GM23338 (cell line): ENCODE measurements around the gene IER3IP1. TPM values are rescaled to one million over a fixed set of nuclear protein-coding genes. Genes with fewer than 3 reads are reported as not detected.

Source experiments
- ATAC-seq: fragments of 200-7000 bp; cut with Tn5 transposase; 3 replicates; pipeline ENCODE4 v1.9.1; 2020
- DNase-seq: peaks from one replicate; pipeline ENCODE4 v3.0.0-alpha.2; 2015; ENCODE audit warnings: low spot score
- H2AFZ ChIP-seq: fragments of 200-600 bp; sonication (generic); 2 replicates; pipeline ENCODE4 v1.8.0; 2016; ENCODE audit warnings: antibody characterized with exemption, mild to moderate bottlenecking, moderate library complexity
- H3F3A ChIP-seq: fragments of 200-600 bp; sonication (generic); replicated peaks from 2 replicates; pipeline ENCODE4 v1.8.0; 2017; ENCODE audit warnings: antibody characterized with exemption, mixed run types, low read depth
- H3K27ac ChIP-seq: fragments of 200-600 bp; sonication (generic); 2 replicates; pipeline ENCODE4 v1.6.1; 2016; ENCODE audit warnings: low read depth
- H3K27me3 ChIP-seq: fragments of 200-600 bp; sonication (generic); 2 replicates; pipeline ENCODE4 v1.8.0; 2016; ENCODE audit warnings: mild to moderate bottlenecking, mixed run types, moderate library complexity; ENCODE audit not compliant: insufficient read depth
- H3K36me3 ChIP-seq: fragments of 200-600 bp; sonication (generic); 2 replicates; pipeline ENCODE4 v1.8.0; 2016; ENCODE audit warnings: mild to moderate bottlenecking; ENCODE audit not compliant: insufficient read depth
- H3K4me1 ChIP-seq: fragments of 200-600 bp; sonication (generic); 2 replicates; pipeline ENCODE4 v1.8.0; 2016; ENCODE audit warnings: mild to moderate bottlenecking, moderate library complexity; ENCODE audit not compliant: insufficient read depth
- H3K4me2 ChIP-seq: fragments of 200-600 bp; sonication (generic); 2 replicates; pipeline ENCODE4 v1.7.1; 2017; ENCODE audit warnings: mixed run types
- H3K4me3 ChIP-seq: fragments of 200-600 bp; sonication (generic); 2 replicates; pipeline ENCODE4 v1.6.1; 2016; ENCODE audit warnings: mixed run types
- H3K79me2 ChIP-seq: fragments of 200-600 bp; sonication (generic); replicated peaks from 2 replicates; pipeline ENCODE4 v1.8.0; 2017; ENCODE audit warnings: mild to moderate bottlenecking; ENCODE audit not compliant: insufficient read depth
- H3K9me2 ChIP-seq: fragments of 200-600 bp; sonication (generic); 2 replicates; pipeline ENCODE4 v1.8.0; 2017; ENCODE audit not compliant: insufficient read depth
- H4K20me1 ChIP-seq: fragments of 200-600 bp; sonication (generic); replicated peaks from 2 replicates; pipeline ENCODE4 v1.8.0; 2017; ENCODE audit warnings: mild to moderate bottlenecking; ENCODE audit not compliant: insufficient read depth
- H3K27ac Mint-ChIP-seq: 2 replicates; pipeline ENCODE4 v1.8.0; 2020; ENCODE audit warnings: inconsistent platforms, mild to moderate bottlenecking, moderate library complexity, mixed read lengths
- H3K27me3 Mint-ChIP-seq: 3 replicates; pipeline ENCODE4 v1.8.0; 2022; ENCODE audit warnings: low read depth, mild to moderate bottlenecking, moderate library complexity, mixed read lengths, inconsistent platforms; ENCODE audit not compliant: insufficient read depth, poor library complexity
- H3K36me3 Mint-ChIP-seq: 3 replicates; pipeline ENCODE4 v1.8.0; 2021; ENCODE audit warnings: low read depth, mild to moderate bottlenecking, inconsistent platforms, moderate library complexity, mixed read lengths
- H3K4me1 Mint-ChIP-seq: 3 replicates; pipeline ENCODE4 v1.8.0; 2020; ENCODE audit warnings: mild to moderate bottlenecking, inconsistent platforms, mixed read lengths
- H3K4me3 Mint-ChIP-seq: 3 replicates; pipeline ENCODE4 v1.8.0; 2021; ENCODE audit warnings: moderate library complexity, mild to moderate bottlenecking, inconsistent platforms, mixed read lengths
- H3K9me3 Mint-ChIP-seq: 3 replicates; pipeline ENCODE4 v1.8.0; 2020; ENCODE audit warnings: moderate library complexity, mild to moderate bottlenecking, inconsistent platforms, mixed read lengths
- CTCF ChIP-seq, 2 experiments: fragments of 200-600 bp in 1 of 2; sonication (generic) in 1 of 2; conservative IDR thresholded peaks; 2 replicates each; pipeline versions ENCODE4 v1.5.1 to v1.6.1; 2016 to 2017; ENCODE audit warnings: antibody characterized with exemption in 2 of 2, low read depth in 2 of 2, mild to moderate bottlenecking in 2 of 2, moderate library complexity in 1 of 2
- EZH2 ChIP-seq: fragments of 200-600 bp; sonication (generic); IDR thresholded peaks from one replicate; pipeline ENCODE4 v1.8.0; 2017; ENCODE audit warnings: antibody characterized with exemption, mild to moderate bottlenecking, low read depth; ENCODE audit not compliant: unreplicated experiment
- EZH2phosphoT487 ChIP-seq: fragments of 200-600 bp; sonication (generic); IDR thresholded peaks from one replicate; pipeline ENCODE4 v1.8.1; 2018; ENCODE audit warnings: antibody characterized with exemption; ENCODE audit not compliant: unreplicated experiment
- NANOG ChIP-seq: IDR thresholded peaks from 2 replicates; pipeline ENCODE4 v1.6.1; 2016; ENCODE audit warnings: antibody characterized with exemption, borderline replicate concordance
- REST ChIP-seq: IDR thresholded peaks from one replicate; pipeline ENCODE4 v1.6.1; 2018; ENCODE audit warnings: antibody characterized with exemption; ENCODE audit not compliant: unreplicated experiment
- STAT1 ChIP-seq: IDR thresholded peaks from one replicate; pipeline ENCODE4 v1.6.1; 2016; ENCODE audit warnings: antibody characterized with exemption; ENCODE audit not compliant: unreplicated experiment
- ZNF331 ChIP-seq: fragments of 250-450 bp; sonication (Bioruptor Pico); IDR thresholded peaks from 2 replicates; pipeline ENCODE4 v1.5.0; 2020; ENCODE audit warnings: low read depth, mild to moderate bottlenecking, moderate library complexity
- polyA plus RNA-seq: library from polyadenylated mRNA; unstranded; fragments of >200 nt; fragmentation: Nextera tagmentation; extraction: Ambion mirVana; gene quantifications from 2 replicates; pipeline ENCODE4 v1.2.1, GENCODE V29; 2016
- total RNA-seq: library from RNA; depleted of rRNA; stranded (reverse); fragments of >200 nt; shearing (Covaris generic); gene quantifications from 2 replicates; pipeline ENCODE4 v1.2.3, GENCODE V29; 2014
- TF ChIP-seq, protein P1 (sequence below): IDR thresholded peaks from 2 replicates; pipeline ENCODE4 v1.6.1; 2016; ENCODE audit warnings: antibody characterized with exemption
- TF ChIP-seq, protein P2 (sequence below): fragments of 250-450 bp; sonication (Bioruptor Pico); IDR thresholded peaks from 2 replicates; pipeline ENCODE4 v1.5.0; 2020; ENCODE audit warnings: mild to moderate bottlenecking, moderate library complexity

IER3IP1 gene
- total and polyA plus RNA-seq, 2 experiments from 2014 or later = 12.2 to 24.0 TPM

- ATAC-seq (no peak), DNase-seq (no peak)
- peaks cover 7% of the 10 kb centered on the region for H3K4me1 Mint-ChIP-seq
- peaks cover 87% of the 10 kb centered on the region for H3K79me2 ChIP-seq
- H3K27me3 Mint-ChIP-seq = no peaks in the 10 kb centered on the region
- no peak overlapping the region for H2AFZ ChIP-seq
- no peak overlapping the region for H3K4me3 Mint-ChIP-seq
- H3K4me1 ChIP-seq = peaks cover 3% of the 10 kb centered on the region
- no peaks in the 10 kb centered on the region for H3K27me3 ChIP-seq
- no peak overlapping the region for H3K27ac Mint-ChIP-seq
- no peaks in the 10 kb centered on the region; the same call in 2 of the 3 replicates for H3K36me3 Mint-ChIP-seq
- no peak for TF ChIP-seq REST
- TF ChIP-seq ZNF331 (CRISPR knock-in tag) = no peak
- TF ChIP-seq NANOG = no peak
- TF ChIP-seq, protein P1, sequence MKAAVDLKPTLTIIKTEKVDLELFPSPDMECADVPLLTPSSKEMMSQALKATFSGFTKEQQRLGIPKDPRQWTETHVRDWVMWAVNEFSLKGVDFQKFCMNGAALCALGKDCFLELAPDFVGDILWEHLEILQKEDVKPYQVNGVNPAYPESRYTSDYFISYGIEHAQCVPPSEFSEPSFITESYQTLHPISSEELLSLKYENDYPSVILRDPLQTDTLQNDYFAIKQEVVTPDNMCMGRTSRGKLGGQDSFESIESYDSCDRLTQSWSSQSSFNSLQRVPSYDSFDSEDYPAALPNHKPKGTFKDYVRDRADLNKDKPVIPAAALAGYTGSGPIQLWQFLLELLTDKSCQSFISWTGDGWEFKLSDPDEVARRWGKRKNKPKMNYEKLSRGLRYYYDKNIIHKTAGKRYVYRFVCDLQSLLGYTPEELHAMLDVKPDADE = no peak
- TF ChIP-seq, protein P2, sequence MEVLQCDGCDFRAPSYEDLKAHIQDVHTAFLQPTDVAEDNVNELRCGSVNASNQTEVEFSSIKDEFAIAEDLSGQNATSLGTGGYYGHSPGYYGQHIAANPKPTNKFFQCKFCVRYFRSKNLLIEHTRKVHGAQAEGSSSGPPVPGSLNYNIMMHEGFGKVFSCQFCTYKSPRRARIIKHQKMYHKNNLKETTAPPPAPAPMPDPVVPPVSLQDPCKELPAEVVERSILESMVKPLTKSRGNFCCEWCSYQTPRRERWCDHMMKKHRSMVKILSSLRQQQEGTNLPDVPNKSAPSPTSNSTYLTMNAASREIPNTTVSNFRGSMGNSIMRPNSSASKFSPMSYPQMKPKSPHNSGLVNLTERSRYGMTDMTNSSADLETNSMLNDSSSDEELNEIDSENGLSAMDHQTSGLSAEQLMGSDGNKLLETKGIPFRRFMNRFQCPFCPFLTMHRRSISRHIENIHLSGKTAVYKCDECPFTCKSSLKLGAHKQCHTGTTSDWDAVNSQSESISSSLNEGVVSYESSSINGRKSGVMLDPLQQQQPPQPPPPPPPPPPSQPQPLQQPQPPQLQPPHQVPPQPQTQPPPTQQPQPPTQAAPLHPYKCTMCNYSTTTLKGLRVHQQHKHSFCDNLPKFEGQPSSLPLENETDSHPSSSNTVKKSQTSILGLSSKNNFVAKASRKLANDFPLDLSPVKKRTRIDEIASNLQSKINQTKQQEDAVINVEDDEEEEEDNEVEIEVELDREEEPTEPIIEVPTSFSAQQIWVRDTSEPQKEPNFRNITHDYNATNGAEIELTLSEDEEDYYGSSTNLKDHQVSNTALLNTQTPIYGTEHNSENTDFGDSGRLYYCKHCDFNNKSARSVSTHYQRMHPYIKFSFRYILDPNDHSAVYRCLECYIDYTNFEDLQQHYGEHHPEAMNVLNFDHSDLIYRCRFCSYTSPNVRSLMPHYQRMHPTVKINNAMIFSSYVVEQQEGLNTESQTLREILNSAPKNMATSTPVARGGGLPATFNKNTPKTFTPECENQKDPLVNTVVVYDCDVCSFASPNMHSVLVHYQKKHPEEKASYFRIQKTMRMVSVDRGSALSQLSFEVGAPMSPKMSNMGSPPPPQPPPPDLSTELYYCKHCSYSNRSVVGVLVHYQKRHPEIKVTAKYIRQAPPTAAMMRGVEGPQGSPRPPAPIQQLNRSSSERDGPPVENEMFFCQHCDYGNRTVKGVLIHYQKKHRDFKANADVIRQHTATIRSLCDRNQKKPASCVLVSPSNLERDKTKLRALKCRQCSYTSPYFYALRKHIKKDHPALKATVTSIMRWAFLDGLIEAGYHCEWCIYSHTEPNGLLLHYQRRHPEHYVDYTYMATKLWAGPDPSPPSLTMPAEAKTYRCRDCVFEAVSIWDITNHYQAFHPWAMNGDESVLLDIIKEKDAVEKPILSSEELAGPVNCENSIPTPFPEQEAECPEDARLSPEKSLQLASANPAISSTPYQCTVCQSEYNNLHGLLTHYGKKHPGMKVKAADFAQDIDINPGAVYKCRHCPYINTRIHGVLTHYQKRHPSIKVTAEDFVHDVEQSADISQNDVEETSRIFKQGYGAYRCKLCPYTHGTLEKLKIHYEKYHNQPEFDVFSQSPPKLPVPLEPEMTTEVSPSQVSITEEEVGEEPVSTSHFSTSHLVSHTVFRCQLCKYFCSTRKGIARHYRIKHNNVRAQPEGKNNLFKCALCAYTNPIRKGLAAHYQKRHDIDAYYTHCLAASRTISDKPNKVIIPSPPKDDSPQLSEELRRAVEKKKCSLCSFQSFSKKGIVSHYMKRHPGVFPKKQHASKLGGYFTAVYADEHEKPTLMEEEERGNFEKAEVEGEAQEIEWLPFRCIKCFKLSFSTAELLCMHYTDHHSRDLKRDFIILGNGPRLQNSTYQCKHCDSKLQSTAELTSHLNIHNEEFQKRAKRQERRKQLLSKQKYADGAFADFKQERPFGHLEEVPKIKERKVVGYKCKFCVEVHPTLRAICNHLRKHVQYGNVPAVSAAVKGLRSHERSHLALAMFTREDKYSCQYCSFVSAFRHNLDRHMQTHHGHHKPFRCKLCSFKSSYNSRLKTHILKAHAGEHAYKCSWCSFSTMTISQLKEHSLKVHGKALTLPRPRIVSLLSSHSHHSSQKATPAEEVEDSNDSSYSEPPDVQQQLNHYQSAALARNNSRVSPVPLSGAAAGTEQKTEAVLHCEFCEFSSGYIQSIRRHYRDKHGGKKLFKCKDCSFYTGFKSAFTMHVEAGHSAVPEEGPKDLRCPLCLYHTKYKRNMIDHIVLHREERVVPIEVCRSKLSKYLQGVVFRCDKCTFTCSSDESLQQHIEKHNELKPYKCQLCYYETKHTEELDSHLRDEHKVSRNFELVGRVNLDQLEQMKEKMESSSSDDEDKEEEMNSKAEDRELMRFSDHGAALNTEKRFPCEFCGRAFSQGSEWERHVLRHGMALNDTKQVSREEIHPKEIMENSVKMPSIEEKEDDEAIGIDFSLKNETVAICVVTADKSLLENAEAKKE (CRISPR knock-in tag) = no peak
- TF ChIP-seq EZH2phosphoT487 = no peak
- no peak for TF ChIP-seq EZH2
- no peak for TF ChIP-seq STAT1
- TF ChIP-seq CTCF (conservative IDR thresholded peaks at IDR 0.05; ENCODE audit: low read depth in 2 of 2) = no peak
- no peaks in the 10 kb centered on the region for H3K9me2 ChIP-seq
- H3K4me2 ChIP-seq = no peak overlapping the region
- H3K9me3 Mint-ChIP-seq = no peaks in the 10 kb centered on the region
- 0 out of 2 replicates have a peak, but pooled peaks cover 6% of the 10 kb centered on the region for H4K20me1 ChIP-seq
- no peaks in the 10 kb centered on the region for H3F3A ChIP-seq
- H3K27ac ChIP-seq = no peak overlapping the region
- no peaks in the 10 kb centered on the region for H3K36me3 ChIP-seq
- H3K4me3 ChIP-seq = no peak overlapping the region
These were observed 32.2 kb downstream of the IER3IP1 start for GRCh38 chr18:47143899-47144485.
